Left lung (tissue), 10 donors: ENCODE data around the gene ALOX12B. TPM values are rescaled to one million over a fixed set of nuclear protein-coding genes. Genes with fewer than 3 reads are reported as not detected.
"Not testable (repeated sequence)": the region's sequence is repeated elsewhere in the genome, so short reads cannot be mapped to it uniquely, and the experiment has no call there.

Experiments
- ATAC-seq: fragments of 200-7000 bp; cut with Tn5 transposase; one replicate; pipeline ENCODE4 v1.9.1; 2020; ENCODE audit warnings: moderate library complexity
- DNase-seq, 4 donors: peaks; one replicate each; pipeline ENCODE4 v3.0.0-alpha.2; 2013 to 2020
- H3K27ac ChIP-seq, 2 donors: fragments of 200-600 bp; sonication (generic) in 1 of 2; one replicate each; pipeline versions ENCODE4 v1.5.0 to v1.8.0; 2020 to 2021
- H3K27me3 ChIP-seq, 2 donors: fragments of 200-600 bp; sonication (generic) in 1 of 2; one replicate each; pipeline versions ENCODE4 v1.5.0 to v1.8.0; 2020 to 2021
- H3K36me3 ChIP-seq, 2 donors: fragments of 200-600 bp; sonication (generic) in 1 of 2; one replicate each; pipeline versions ENCODE4 v1.5.0 to v1.8.0; 2020 to 2021
- H3K4me1 ChIP-seq, 2 donors: fragments of 200-600 bp; one replicate each; pipeline ENCODE4 v1.8.0; 2021
- H3K4me3 ChIP-seq, 2 donors: fragments of 200-600 bp; sonication (generic) in 1 of 2; one replicate each; pipeline versions ENCODE4 v1.5.0 to v1.8.0; 2020 to 2021; ENCODE audit warnings: mild to moderate bottlenecking in 1 of 2
- H3K9me3 ChIP-seq, 2 donors: fragments of 200-600 bp; sonication (generic) in 1 of 2; one replicate each; pipeline versions ENCODE4 v1.5.0 to v1.8.0; 2020 to 2021
- CTCF ChIP-seq, 2 donors: fragments of 200-600 bp; sonication (generic) in 1 of 2; IDR thresholded peaks; one replicate each; pipeline versions ENCODE4 v1.5.0 to v1.8.0; 2021; ENCODE audit warnings: antibody characterized with exemption in 2 of 2
- intact Hi-C, 2 donors: fragments of 100-400 bp; cut with DNase I; formaldehyde crosslinking; loops; one replicate each; pipeline versions ENCODE4 v1.11.2 to v1.14.2; 2022
- polyA plus RNA-seq, 6 donors: library from polyadenylated mRNA; unstranded; fragments of 120-200 nt; gene quantifications; one replicate each; pipeline ENCODE4 v1.2.1, GENCODE V29; 2013; ENCODE audit not compliant: insufficient read length in 6 of 6
- total RNA-seq, 2 donors: library from RNA; stranded (reverse); fragmentation: NEBNext Ultra II Directional; extraction: Animal tissue kit (Norgen Biotek cat#: 25700); gene quantifications; one replicate each; pipeline ENCODE4 v1.2.1, GENCODE V29; 2021
- donor health status: DM: no; HTN: yes; CAD: no.
- donor health status: DM: no; HTN: no; CAD: no.

ALOX12B gene
- total and polyA plus RNA-seq, 8 donors = 0.20 to 0.32 (median 0.31) TPM; not detected in 3

GRCh38 chr17:8080208-8080798, 7.2 kb downstream of the ALOX12B start:
- no peak for TF ChIP-seq CTCF (IDR thresholded peaks at IDR 0.05)
- ATAC-seq (peak; percentile 4), DNase-seq (no peak)
- H3K4me3 ChIP-seq = peak overlapping the region in 1 of 2 donors; percentile 24
- H3K36me3 ChIP-seq = no peaks in the 10 kb centered on the region
- intact Hi-C loops = no loop called here
- peaks cover 3 to 96% of the 10 kb centered on the region in 2 donors for H3K27me3 ChIP-seq
- H3K4me1 ChIP-seq = peaks cover 13 to 14% of the 10 kb centered on the region in 2 donors
- H3K9me3 ChIP-seq = no peaks in the 10 kb centered on the region
- no peak overlapping the region for H3K27ac ChIP-seq

GRCh38 chr17:8079291-8080207, 8.0 kb downstream of the ALOX12B start:
- H3K9me3 ChIP-seq = no peaks in the 10 kb centered on the region
- peaks cover 5 to 99% of the 10 kb centered on the region in 2 donors for H3K27me3 ChIP-seq
- intact Hi-C loops = no loop called here
- H3K27ac ChIP-seq = no peak overlapping the region
- H3K4me3 ChIP-seq = peak overlapping the region; percentile 21 to 24
- peak; percentile 83 to 87 for TF ChIP-seq CTCF (IDR thresholded peaks at IDR 0.05)
- H3K4me1 ChIP-seq = peaks cover 13 to 14% of the 10 kb centered on the region in 2 donors
- ATAC-seq (peak; percentile 94), DNase-seq (peak; percentile 67 to 96 (median 78))
- H3K36me3 ChIP-seq = no peaks in the 10 kb centered on the region

GRCh38 chr17:8077939-8078338, 9.6 kb downstream of the ALOX12B start:
- Histone ChIP-seq H3K4me1 (peaks cover 14 to 24% of the 10 kb centered on the region in 2 donors), H3K27me3 (peaks cover 18 to 100% of the 10 kb centered on the region in 2 donors)
- ATAC-seq, H3K9me3 ChIP-seq, DNase-seq, H3K4me3 ChIP-seq, intact Hi-C loops, H3K36me3 ChIP-seq, H3K27ac ChIP-seq: not testable (repeated sequence)

GRCh38 chr17:8076502-8077266, 10.8 kb downstream of the ALOX12B start:
- intact Hi-C loops = no loop called here
- Histone ChIP-seq H3K9me3 (no peaks in the 10 kb centered on the region), H3K4me1 (peaks cover 18 to 33% of the 10 kb centered on the region in 2 donors), H3K27ac (no peak overlapping the region), H3K36me3 (no peaks in the 10 kb centered on the region), H3K4me3 (no peak overlapping the region), H3K27me3 (peaks cover 27 to 100% of the 10 kb centered on the region in 2 donors)
- TF ChIP-seq CTCF (IDR thresholded peaks at IDR 0.05) = no peak
- ATAC-seq (no peak), DNase-seq (no peak)

DNA sequence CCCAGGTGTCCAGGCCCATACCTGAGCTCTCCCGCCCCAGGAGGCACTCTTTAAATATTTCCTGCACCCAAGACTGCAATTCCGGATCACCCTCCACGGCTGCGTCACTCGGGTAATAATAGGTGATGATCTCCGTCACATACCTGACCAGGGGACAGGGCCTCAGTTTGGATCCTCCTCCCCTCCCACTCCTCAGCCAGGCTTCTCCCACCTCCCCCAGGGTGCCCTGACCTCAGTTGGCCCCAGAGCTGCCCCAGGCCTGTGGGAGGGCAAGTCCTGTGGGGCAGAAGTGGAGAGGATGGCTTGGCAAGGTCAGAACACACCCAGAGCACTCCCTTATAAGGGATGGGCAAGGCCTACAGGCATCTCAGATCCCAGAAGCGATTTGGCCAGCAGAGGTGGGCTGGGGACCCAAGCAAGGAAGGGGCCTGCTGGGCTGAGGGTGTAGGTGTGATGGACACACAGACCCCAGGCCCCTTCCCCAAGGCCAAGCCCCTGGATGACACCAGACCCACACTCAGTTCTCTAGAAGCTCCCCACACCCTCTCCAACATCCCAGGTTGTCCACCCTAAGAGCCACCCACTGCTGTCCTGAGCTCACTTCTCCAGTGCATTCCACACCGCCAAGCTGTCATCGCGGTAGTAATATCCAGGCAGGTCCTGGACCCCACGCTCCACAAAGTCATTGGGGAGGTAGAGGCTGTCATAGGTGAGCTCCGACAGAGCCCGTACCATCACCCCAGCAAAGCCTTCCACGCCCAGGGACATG, 11.8 kb downstream of the ALOX12B start:
- H3K4me3 ChIP-seq = no peak overlapping the region
- no peak for DNase-seq
- no peak overlapping the region for H3K27ac ChIP-seq
- intact Hi-C loops = no loop called here
- no peak for TF ChIP-seq CTCF (IDR thresholded peaks at IDR 0.05)
- no peaks in the 10 kb centered on the region for H3K36me3 ChIP-seq
- ATAC-seq = no peak
- peaks cover 27 to 100% of the 10 kb centered on the region in 2 donors for H3K27me3 ChIP-seq
- H3K9me3 ChIP-seq = no peaks in the 10 kb centered on the region
- H3K4me1 ChIP-seq = peaks cover 18 to 33% of the 10 kb centered on the region in 2 donors
